Activated CD4-positive, alpha-beta T cell treated with anti-CD3 and anti-CD28 coated beads, Interleukin-2, amount 10 ng/mL, durations not matched to agents 24 days and 14 days (primary cell): ENCODE data around the gene TAF4B. TPM values are rescaled to one million over a fixed set of nuclear protein-coding genes. Genes with fewer than 3 reads are reported as not detected.
A peak's percentile ranks its signal among the peaks of the same experiment; 100 is the strongest.
"Not testable (repeated sequence)": the region's sequence is repeated elsewhere in the genome, so short reads cannot be mapped to it uniquely, and the experiment has no call there.

Experiments
- DNase-seq: peaks from one replicate; pipeline ENCODE4 v3.0.0; 2022
- H3K27ac Mint-ChIP-seq: one replicate; pipeline ENCODE4 v1.8.0; 2022; ENCODE audit warnings: mild to moderate bottlenecking, mixed read lengths
- H3K27me3 Mint-ChIP-seq: one replicate; pipeline ENCODE4 v1.8.0; 2022; ENCODE audit warnings: mixed read lengths
- H3K36me3 Mint-ChIP-seq: one replicate; pipeline ENCODE4 v1.8.0; 2022; ENCODE audit warnings: low read depth, mild to moderate bottlenecking, mixed read lengths
- H3K4me1 Mint-ChIP-seq: one replicate; pipeline ENCODE4 v1.8.0; 2021; ENCODE audit warnings: mixed read lengths
- H3K4me3 Mint-ChIP-seq: one replicate; pipeline ENCODE4 v1.8.0; 2022; ENCODE audit warnings: mild to moderate bottlenecking, moderate library complexity, mixed read lengths
- H3K9me3 Mint-ChIP-seq: one replicate; pipeline ENCODE4 v1.8.0; 2021; ENCODE audit warnings: mixed read lengths
- intact Hi-C: fragments of 100-400 bp; cut with micrococcal nuclease; formaldehyde crosslinking; loops from one replicate; pipeline ENCODE4 v1.15.1; 2023
- total RNA-seq: library from RNA; stranded (reverse); gene quantifications from 2 replicates; pipeline ENCODE4 v1.2.3, GENCODE V29; 2022

Gene TAF4B
- total RNA-seq = 17.5 and 17.8 TPM in 2 replicates

GRCh38 chr18:26226229-26227050, at the start of gene TAF4B:
Gene TAF4B (plus strand): TSS chr18:26226445. CDS start chr18:26226934, 489 bp downstream.
- Mint-ChIP-seq H3K9me3 (no peaks in the 10 kb centered on the region), H3K27me3 (peaks cover 8% of the 10 kb centered on the region), H3K27ac (peak within 1 kb of the TSS; percentile 99), H3K36me3 (peaks cover 7% of the 10 kb centered on the region), H3K4me1 (peaks cover 32% of the 10 kb centered on the region), H3K4me3 (peak within 1 kb of the TSS; percentile 96)
- DNase-seq = peak; percentile 99
- intact Hi-C loops = loop anchor here (1.0 to 5.0 kb wide), 5 partner anchors 11 to 321 kb away; partner anchors contain the start of genes KCTD1 and SS18

GRCh38 chr18:26181343-26181826, 44.9 kb upstream of the TAF4B start:
- Mint-ChIP-seq H3K4me3 (no peak overlapping the region), H3K27me3 (no peaks in the 10 kb centered on the region), H3K36me3 (no peaks in the 10 kb centered on the region), H3K9me3 (no peaks in the 10 kb centered on the region), H3K4me1 (peaks cover 6% of the 10 kb centered on the region), H3K27ac (no peak overlapping the region)
- intact Hi-C loops = no loop called here
- DNase-seq = no peak

GRCh38 chr18:26183395-26184112, 42.7 kb upstream of the TAF4B start:
- H3K4me3 Mint-ChIP-seq = no peak overlapping the region
- H3K4me1 Mint-ChIP-seq = peaks cover 6% of the 10 kb centered on the region
- H3K27ac Mint-ChIP-seq = no peak overlapping the region
- DNase-seq = no peak
- H3K9me3 Mint-ChIP-seq = peaks cover 5% of the 10 kb centered on the region
- no peaks in the 10 kb centered on the region for H3K27me3 Mint-ChIP-seq
- H3K36me3 Mint-ChIP-seq = no peaks in the 10 kb centered on the region
- intact Hi-C loops = no loop called here

- DNase-seq = no peak
- intact Hi-C loops = no loop called here
- H3K27me3 Mint-ChIP-seq = no peaks in the 10 kb centered on the region
- H3K27ac Mint-ChIP-seq = no peak overlapping the region
- H3K4me1 Mint-ChIP-seq = peaks cover 14% of the 10 kb centered on the region
- H3K4me3 Mint-ChIP-seq = no peak overlapping the region
- peaks cover 5% of the 10 kb centered on the region for H3K9me3 Mint-ChIP-seq
- no peaks in the 10 kb centered on the region for H3K36me3 Mint-ChIP-seq
These were observed 41.0 kb upstream of the TAF4B start for GRCh38 chr18:26185267-26185666.

GRCh38 chr18:26190506-26190905, 35.7 kb upstream of the TAF4B start:
- Mint-ChIP-seq H3K4me3 (peak overlapping the region; percentile 79), H3K27ac (peak overlapping the region; percentile 77), H3K9me3 (peaks cover 5% of the 10 kb centered on the region), H3K4me1 (peaks cover 16% of the 10 kb centered on the region), H3K36me3 (no peaks in the 10 kb centered on the region), H3K27me3 (no peaks in the 10 kb centered on the region)
- intact Hi-C loops = loop anchor here (5.0 kb wide), 1 partner anchor 37 kb away; the partner anchor contains the start of gene TAF4B
- DNase-seq = peak; percentile 83

GRCh38 chr18:26192233-26192632, 34.0 kb upstream of the TAF4B start:
- H3K9me3 Mint-ChIP-seq = peaks cover 4% of the 10 kb centered on the region
- no peak for DNase-seq
- no peaks in the 10 kb centered on the region for H3K27me3 Mint-ChIP-seq
- H3K4me1 Mint-ChIP-seq = peaks cover 16% of the 10 kb centered on the region
- H3K36me3 Mint-ChIP-seq = no peaks in the 10 kb centered on the region
- H3K4me3 Mint-ChIP-seq = no peak overlapping the region
- H3K27ac Mint-ChIP-seq = no peak overlapping the region
- intact Hi-C loops = loop anchor here (5.0 kb wide), 1 partner anchor 35 kb away; the partner anchor contains the start of gene TAF4B

GRCh38 chr18:26196605-26197004, 29.6 kb upstream of the TAF4B start:
- no peaks in the 10 kb centered on the region for H3K27me3 Mint-ChIP-seq
- no peaks in the 10 kb centered on the region for H3K9me3 Mint-ChIP-seq
- no peaks in the 10 kb centered on the region for H3K36me3 Mint-ChIP-seq
- H3K4me3 Mint-ChIP-seq = no peak overlapping the region
- H3K4me1 Mint-ChIP-seq = peaks cover 5% of the 10 kb centered on the region
- no peak for DNase-seq
- intact Hi-C loops = no loop called here
- H3K27ac Mint-ChIP-seq = no peak overlapping the region

GRCh38 chr18:26202001-26202400, 24.2 kb upstream of the TAF4B start:
- intact Hi-C loops, H3K4me1 Mint-ChIP-seq, H3K36me3 Mint-ChIP-seq, H3K27me3 Mint-ChIP-seq, H3K9me3 Mint-ChIP-seq, H3K4me3 Mint-ChIP-seq, H3K27ac Mint-ChIP-seq, DNase-seq: not testable (repeated sequence)

- intact Hi-C loops = no loop called here
- H3K4me3 Mint-ChIP-seq = no peak overlapping the region
- no peak for DNase-seq
- peaks cover 4% of the 10 kb centered on the region for H3K4me1 Mint-ChIP-seq
- peaks cover 3% of the 10 kb centered on the region for H3K27me3 Mint-ChIP-seq
- no peaks in the 10 kb centered on the region for H3K36me3 Mint-ChIP-seq
- H3K27ac Mint-ChIP-seq = no peak overlapping the region
- peaks cover 3% of the 10 kb centered on the region for H3K9me3 Mint-ChIP-seq
These were observed 20.9 kb upstream of the TAF4B start for GRCh38 chr18:26205318-26205717.

GRCh38 chr18:26206488-26206887, 19.8 kb upstream of the TAF4B start:
- intact Hi-C loops = no loop called here
- no peak overlapping the region for H3K4me3 Mint-ChIP-seq
- DNase-seq = no peak
- peaks cover 8% of the 10 kb centered on the region for H3K9me3 Mint-ChIP-seq
- peaks cover 4% of the 10 kb centered on the region for H3K4me1 Mint-ChIP-seq
- H3K36me3 Mint-ChIP-seq = no peaks in the 10 kb centered on the region
- peaks cover 3% of the 10 kb centered on the region for H3K27me3 Mint-ChIP-seq
- H3K27ac Mint-ChIP-seq = no peak overlapping the region

GRCh38 chr18:26207937-26208336, 18.3 kb upstream of the TAF4B start:
- Mint-ChIP-seq H3K27me3 (peaks cover 3% of the 10 kb centered on the region), H3K9me3 (peaks cover 10% of the 10 kb centered on the region), H3K4me3 (no peak overlapping the region), H3K27ac (no peak overlapping the region), H3K36me3 (no peaks in the 10 kb centered on the region), H3K4me1 (peaks cover 4% of the 10 kb centered on the region)
- intact Hi-C loops = no loop called here
- no peak for DNase-seq

- Mint-ChIP-seq H3K9me3 (peaks cover 10% of the 10 kb centered on the region), H3K4me3 (no peak overlapping the region), H3K27me3 (peaks cover 3% of the 10 kb centered on the region), H3K4me1 (peaks cover 4% of the 10 kb centered on the region), H3K27ac (no peak overlapping the region), H3K36me3 (no peaks in the 10 kb centered on the region)
- intact Hi-C loops = no loop called here
- DNase-seq = no peak
These were observed 17.3 kb upstream of the TAF4B start for GRCh38 chr18:26208977-26209376.

- Mint-ChIP-seq H3K36me3 (no peaks in the 10 kb centered on the region), H3K4me1 (peaks cover 12% of the 10 kb centered on the region), H3K27ac (no peak overlapping the region), H3K9me3 (peaks cover 10% of the 10 kb centered on the region), H3K4me3 (no peak overlapping the region), H3K27me3 (peaks cover 1% of the 10 kb centered on the region)
- DNase-seq = no peak
- intact Hi-C loops = no loop called here
These were observed 16.1 kb upstream of the TAF4B start for GRCh38 chr18:26210147-26210546.
